HEK293 (cell line): Measurements from ENCODE around the gene MED13L.

Experiments used
- CTCF ChIA-PET: fragments of 350-600 bp; formaldehyde crosslinking; extraction: SDS; loops from one replicate; lab custom pipeline; 2021; ENCODE audit warnings: antibody characterized with exemption; lab: Yijun Ruan, JAX
- POLR2A ChIA-PET: fragments of 300-600 bp; formaldehyde crosslinking; extraction: SDS; loops from one replicate; lab custom pipeline; 2020; ENCODE audit warnings: antibody characterized with exemption, inconsistent platforms; lab: Yijun Ruan, JAX
- H3K27ac ChIP-seq: fragments of 200-500 bp; sonication (Bioruptor generic); 2 replicates; pipeline ENCODE4 v1.5.1; 2014; ENCODE audit warnings: low read depth, low read length, control low read depth, inconsistent platforms; ENCODE audit errors: extremely low read depth
- H3K36me3 ChIP-seq, 2 experiments: fragments of 200-500 bp in 1 of 2; sonication (Bioruptor generic) in 1 of 2; 1 replicate in 1 of 2; 2 replicates in 1 of 2; pipeline ENCODE4 v1.5.1; 2014 to 2017; ENCODE audit warnings: inconsistent platforms in 2 of 2, low read length in 2 of 2; ENCODE audit not compliant: control insufficient read depth in 2 of 2, insufficient read depth in 1 of 2
- H3K4me1 ChIP-seq: fragments of 200-500 bp; sonication (Bioruptor generic); 2 replicates; pipeline ENCODE4 v1.5.1; 2014; ENCODE audit warnings: mild to moderate bottlenecking, low read length, inconsistent platforms; ENCODE audit not compliant: control insufficient read depth, insufficient read depth
- H3K4me3 ChIP-seq: 2 replicates; pipeline ENCODE4 v1.5.1; 2011; ENCODE audit warnings: low read depth, mild to moderate bottlenecking, control low read depth, low read length, moderate library complexity
- H3K9me3 ChIP-seq: fragments of 200-500 bp; sonication (Bioruptor generic); 2 replicates; pipeline ENCODE4 v1.5.1; 2014; ENCODE audit warnings: low read depth, low read length, inconsistent platforms; ENCODE audit not compliant: control insufficient read depth, insufficient read depth
- GLI4 ChIP-seq: fragments of 450-650 bp; formaldehyde crosslinking; IDR thresholded peaks from 2 replicates; pipeline ENCODE4 v1.5.1; 2016; ENCODE audit warnings: missing biosample characterization, missing genetic modification characterization
- SCRT1 ChIP-seq: fragments of 450-650 bp; formaldehyde crosslinking; IDR thresholded peaks from 2 replicates; pipeline ENCODE4 v1.5.1; 2016; ENCODE audit warnings: missing biosample characterization, missing genetic modification characterization, borderline replicate concordance
- SCRT2 ChIP-seq: fragments of 450-650 bp; formaldehyde crosslinking; IDR thresholded peaks from 2 replicates; pipeline ENCODE4 v1.5.1; 2016; ENCODE audit warnings: missing biosample characterization, missing genetic modification characterization
- SETDB1 ChIP-seq: IDR thresholded peaks from one replicate; pipeline ENCODE4 v1.6.1; 2017; ENCODE audit warnings: mild to moderate bottlenecking, low read length, moderate library complexity, mixed read lengths; ENCODE audit not compliant: insufficient read length
- WT1 ChIP-seq: fragments of 450-650 bp; formaldehyde crosslinking; IDR thresholded peaks from 2 replicates; pipeline ENCODE4 v1.5.1; 2016; ENCODE audit warnings: missing biosample characterization, missing genetic modification characterization
- ZBTB10 ChIP-seq: fragments of 450-650 bp; formaldehyde crosslinking; IDR thresholded peaks from 2 replicates; pipeline ENCODE4 v1.5.1; 2016; ENCODE audit warnings: missing biosample characterization, missing genetic modification characterization
- ZBTB49 ChIP-seq: fragments of 450-650 bp; formaldehyde crosslinking; IDR thresholded peaks from 2 replicates; pipeline ENCODE4 v1.5.1; 2016; ENCODE audit warnings: missing biosample characterization, missing genetic modification characterization, low read depth
- ZNF114 ChIP-seq: fragments of 450-650 bp; formaldehyde crosslinking; IDR thresholded peaks from 2 replicates; pipeline ENCODE4 v1.5.0; 2017; ENCODE audit warnings: missing biosample characterization, missing genetic modification characterization
- ZNF169 ChIP-seq: fragments of 450-650 bp; formaldehyde crosslinking; IDR thresholded peaks from 2 replicates; pipeline ENCODE4 v1.5.1; 2016; ENCODE audit warnings: missing biosample characterization, missing genetic modification characterization
- ZNF19 ChIP-seq: fragments of 450-650 bp; formaldehyde crosslinking; IDR thresholded peaks from 2 replicates; pipeline ENCODE4; 2016; ENCODE audit warnings: missing biosample characterization, missing genetic modification characterization, low read depth
- ZNF302 ChIP-seq: fragments of 450-650 bp; formaldehyde crosslinking; IDR thresholded peaks from 2 replicates; pipeline ENCODE4 v1.5.1; 2016; ENCODE audit warnings: missing biosample characterization, missing genetic modification characterization, low read depth
- ZNF394 ChIP-seq: fragments of 450-650 bp; formaldehyde crosslinking; IDR thresholded peaks from 2 replicates; pipeline ENCODE4 v1.5.1; 2016; ENCODE audit warnings: missing biosample characterization, missing genetic modification characterization, mild to moderate bottlenecking, moderate library complexity, borderline replicate concordance
- ZNF404 ChIP-seq: fragments of 450-650 bp; formaldehyde crosslinking; IDR thresholded peaks from 2 replicates; pipeline ENCODE4 v1.5.1; 2017; ENCODE audit warnings: missing biosample characterization, missing genetic modification characterization
- ZNF48 ChIP-seq: fragments of 450-650 bp; formaldehyde crosslinking; IDR thresholded peaks from 2 replicates; pipeline ENCODE4 v1.5.1; 2016; ENCODE audit warnings: missing biosample characterization, missing genetic modification characterization
- ZNF560 ChIP-seq: fragments of 450-650 bp; formaldehyde crosslinking; IDR thresholded peaks from 2 replicates; pipeline ENCODE4 v1.5.1; 2017; ENCODE audit warnings: missing biosample characterization, missing genetic modification characterization, borderline replicate concordance
- ZNF600 ChIP-seq: fragments of 450-650 bp; formaldehyde crosslinking; IDR thresholded peaks from 2 replicates; pipeline ENCODE4 v1.5.1; 2016; ENCODE audit warnings: missing biosample characterization, missing genetic modification characterization
- TF ChIP-seq, protein P1 (sequence below): fragments of 450-650 bp; formaldehyde crosslinking; IDR thresholded peaks from 2 replicates; pipeline ENCODE4 v1.5.0; 2017; ENCODE audit warnings: missing biosample characterization, missing genetic modification characterization, borderline replicate concordance
- TF ChIP-seq, protein P2 (sequence below): fragments of 450-650 bp; formaldehyde crosslinking; IDR thresholded peaks from 2 replicates; pipeline ENCODE4 v1.5.1; 2016; ENCODE audit warnings: missing biosample characterization, missing genetic modification characterization
- TF ChIP-seq, protein P3 (sequence below): fragments of 450-650 bp; IDR thresholded peaks from 2 replicates; pipeline ENCODE4 v1.5.1; 2018; ENCODE audit warnings: missing biosample characterization, mild to moderate bottlenecking, missing genetic modification characterization
- TF ChIP-seq, protein P4 (sequence below): fragments of 450-650 bp; formaldehyde crosslinking; IDR thresholded peaks from 2 replicates; pipeline ENCODE4 v1.5.1; 2017; ENCODE audit warnings: missing biosample characterization, missing genetic modification characterization

The MED13L gene

DNA sequence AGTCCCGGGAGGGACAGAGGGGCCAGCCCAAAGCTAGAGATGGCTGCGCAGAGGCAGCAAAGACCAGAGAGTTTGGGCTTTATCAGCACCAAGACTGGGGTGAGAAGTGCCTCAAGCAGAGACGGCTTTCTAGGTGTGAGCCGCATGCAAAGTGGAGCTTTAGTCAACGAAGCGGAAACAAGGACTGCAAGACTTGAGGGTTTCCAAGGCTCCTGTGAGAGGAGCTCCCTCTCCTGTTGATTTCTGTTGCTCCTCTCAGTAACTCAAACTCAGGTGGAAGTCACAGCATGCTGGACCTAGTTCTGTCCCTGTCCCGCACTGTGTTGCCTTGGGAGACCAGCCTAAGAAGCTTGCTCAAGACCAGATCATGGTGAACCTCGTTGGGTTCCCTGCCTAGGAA is 327.8 kb downstream of the MED13L start:
- CTCF ChIA-PET, result interaction anchor here (0.7 kb wide), 1 partner anchor 9 kb away, joined by 3 read pairs; no protein-coding TSS in a partner anchor
- Histone ChIP-seq H3K36me3 (no peaks in the 10 kb centered on the region), H3K9me3 (no peaks in the 10 kb centered on the region)
- TF ChIP-seq ZBTB49 (no peak), WT1 (tag by site-specific recombination) (no peak), SETDB1 (no peak), ZNF114 (tag by site-specific recombination) (no peak), ZNF560 (tag by site-specific recombination) (no peak), ZNF394 (tag by site-specific recombination) (no peak), SCRT1 (no peak), ZNF302 (tag by site-specific recombination) (no peak), ZNF19 (tag by site-specific recombination) (no peak), ZNF48 (tag by site-specific recombination) (no peak), GLI4 (no peak), ZBTB10 (tag by site-specific recombination) (no peak), SCRT2 (tag by site-specific recombination) (no peak), ZNF404 (tag by site-specific recombination) (no peak), ZNF600 (tag by site-specific recombination) (no peak), ZNF169 (no peak)
- TF ChIP-seq, protein P1, sequence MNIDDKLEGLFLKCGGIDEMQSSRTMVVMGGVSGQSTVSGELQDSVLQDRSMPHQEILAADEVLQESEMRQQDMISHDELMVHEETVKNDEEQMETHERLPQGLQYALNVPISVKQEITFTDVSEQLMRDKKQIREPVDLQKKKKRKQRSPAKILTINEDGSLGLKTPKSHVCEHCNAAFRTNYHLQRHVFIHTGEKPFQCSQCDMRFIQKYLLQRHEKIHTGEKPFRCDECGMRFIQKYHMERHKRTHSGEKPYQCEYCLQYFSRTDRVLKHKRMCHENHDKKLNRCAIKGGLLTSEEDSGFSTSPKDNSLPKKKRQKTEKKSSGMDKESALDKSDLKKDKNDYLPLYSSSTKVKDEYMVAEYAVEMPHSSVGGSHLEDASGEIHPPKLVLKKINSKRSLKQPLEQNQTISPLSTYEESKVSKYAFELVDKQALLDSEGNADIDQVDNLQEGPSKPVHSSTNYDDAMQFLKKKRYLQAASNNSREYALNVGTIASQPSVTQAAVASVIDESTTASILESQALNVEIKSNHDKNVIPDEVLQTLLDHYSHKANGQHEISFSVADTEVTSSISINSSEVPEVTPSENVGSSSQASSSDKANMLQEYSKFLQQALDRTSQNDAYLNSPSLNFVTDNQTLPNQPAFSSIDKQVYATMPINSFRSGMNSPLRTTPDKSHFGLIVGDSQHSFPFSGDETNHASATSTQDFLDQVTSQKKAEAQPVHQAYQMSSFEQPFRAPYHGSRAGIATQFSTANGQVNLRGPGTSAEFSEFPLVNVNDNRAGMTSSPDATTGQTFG, result no peak
- TF ChIP-seq, protein P2, sequence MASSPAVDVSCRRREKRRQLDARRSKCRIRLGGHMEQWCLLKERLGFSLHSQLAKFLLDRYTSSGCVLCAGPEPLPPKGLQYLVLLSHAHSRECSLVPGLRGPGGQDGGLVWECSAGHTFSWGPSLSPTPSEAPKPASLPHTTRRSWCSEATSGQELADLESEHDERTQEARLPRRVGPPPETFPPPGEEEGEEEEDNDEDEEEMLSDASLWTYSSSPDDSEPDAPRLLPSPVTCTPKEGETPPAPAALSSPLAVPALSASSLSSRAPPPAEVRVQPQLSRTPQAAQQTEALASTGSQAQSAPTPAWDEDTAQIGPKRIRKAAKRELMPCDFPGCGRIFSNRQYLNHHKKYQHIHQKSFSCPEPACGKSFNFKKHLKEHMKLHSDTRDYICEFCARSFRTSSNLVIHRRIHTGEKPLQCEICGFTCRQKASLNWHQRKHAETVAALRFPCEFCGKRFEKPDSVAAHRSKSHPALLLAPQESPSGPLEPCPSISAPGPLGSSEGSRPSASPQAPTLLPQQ (tag by site-specific recombination), result no peak
- TF ChIP-seq, protein P3, sequence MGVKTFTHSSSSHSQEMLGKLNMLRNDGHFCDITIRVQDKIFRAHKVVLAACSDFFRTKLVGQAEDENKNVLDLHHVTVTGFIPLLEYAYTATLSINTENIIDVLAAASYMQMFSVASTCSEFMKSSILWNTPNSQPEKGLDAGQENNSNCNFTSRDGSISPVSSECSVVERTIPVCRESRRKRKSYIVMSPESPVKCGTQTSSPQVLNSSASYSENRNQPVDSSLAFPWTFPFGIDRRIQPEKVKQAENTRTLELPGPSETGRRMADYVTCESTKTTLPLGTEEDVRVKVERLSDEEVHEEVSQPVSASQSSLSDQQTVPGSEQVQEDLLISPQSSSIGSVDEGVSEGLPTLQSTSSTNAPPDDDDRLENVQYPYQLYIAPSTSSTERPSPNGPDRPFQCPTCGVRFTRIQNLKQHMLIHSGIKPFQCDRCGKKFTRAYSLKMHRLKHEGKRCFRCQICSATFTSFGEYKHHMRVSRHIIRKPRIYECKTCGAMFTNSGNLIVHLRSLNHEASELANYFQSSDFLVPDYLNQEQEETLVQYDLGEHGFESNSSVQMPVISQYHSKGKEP, result no peak
- TF ChIP-seq, protein P4, sequence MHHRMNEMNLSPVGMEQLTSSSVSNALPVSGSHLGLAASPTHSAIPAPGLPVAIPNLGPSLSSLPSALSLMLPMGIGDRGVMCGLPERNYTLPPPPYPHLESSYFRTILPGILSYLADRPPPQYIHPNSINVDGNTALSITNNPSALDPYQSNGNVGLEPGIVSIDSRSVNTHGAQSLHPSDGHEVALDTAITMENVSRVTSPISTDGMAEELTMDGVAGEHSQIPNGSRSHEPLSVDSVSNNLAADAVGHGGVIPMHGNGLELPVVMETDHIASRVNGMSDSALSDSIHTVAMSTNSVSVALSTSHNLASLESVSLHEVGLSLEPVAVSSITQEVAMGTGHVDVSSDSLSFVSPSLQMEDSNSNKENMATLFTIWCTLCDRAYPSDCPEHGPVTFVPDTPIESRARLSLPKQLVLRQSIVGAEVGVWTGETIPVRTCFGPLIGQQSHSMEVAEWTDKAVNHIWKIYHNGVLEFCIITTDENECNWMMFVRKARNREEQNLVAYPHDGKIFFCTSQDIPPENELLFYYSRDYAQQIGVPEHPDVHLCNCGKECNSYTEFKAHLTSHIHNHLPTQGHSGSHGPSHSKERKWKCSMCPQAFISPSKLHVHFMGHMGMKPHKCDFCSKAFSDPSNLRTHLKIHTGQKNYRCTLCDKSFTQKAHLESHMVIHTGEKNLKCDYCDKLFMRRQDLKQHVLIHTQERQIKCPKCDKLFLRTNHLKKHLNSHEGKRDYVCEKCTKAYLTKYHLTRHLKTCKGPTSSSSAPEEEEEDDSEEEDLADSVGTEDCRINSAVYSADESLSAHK (tag by site-specific recombination), result no peak
- TF ChIP-seq, all 188 proteins: peak for 0
- Histone ChIP-seq H3K4me3 (no peak overlapping the region), H3K27ac (no peak overlapping the region), H3K4me1 (no peaks in the 10 kb centered on the region)
- POLR2A ChIA-PET, result no interaction called here
